ENCODE measurements around the gene SCN5A.

GRCh38 chr3:38573556-38573955 lies 75.9 kb downstream of the SCN5A start:
- TF ChIP-seq EZH2 (IDR thresholded peaks at IDR 0.05) (no peak), POLR2AphosphoS5 (IDR thresholded peaks at IDR 0.05; ENCODE audit: borderline replicate concordance, low read depth, low read length) (no peak), FOXP2 (optimal IDR thresholded peaks at IDR 0.05; ENCODE audit: control extremely low read depth, extremely low read length, insufficient read depth) (no peak)
